Measurements from ENCODE around the gene MVD.
"Not testable (repeated sequence)": the region's sequence is repeated elsewhere in the genome, so short reads cannot be mapped to it uniquely, and the experiment has no call there.

MVD gene

GRCh38 chr16:88610909-88611812 lies 51.7 kb downstream of the MVD start:
- Mint-ChIP-seq H3K27ac (no peak overlapping the region), H3K4me1 (ENCODE audit: low read depth) (peaks cover 7% of the 10 kb centered on the region), H3K36me3 (ENCODE audit: low read depth) (peaks cover 54% of the 10 kb centered on the region), H3K27me3 (no peaks in the 10 kb centered on the region), H3K4me3 (no peak overlapping the region), H3K9me3 (no peaks in the 10 kb centered on the region)

- H3K9me3 Mint-ChIP-seq = no peaks in the 10 kb centered on the region
- H3K27ac Mint-ChIP-seq = no peak overlapping the region
- H3K4me1 Mint-ChIP-seq (ENCODE audit: low read depth) = peaks cover 7% of the 10 kb centered on the region
- H3K27me3 Mint-ChIP-seq = no peaks in the 10 kb centered on the region
- no peak overlapping the region for H3K4me3 Mint-ChIP-seq
- H3K36me3 Mint-ChIP-seq (ENCODE audit: low read depth) = peaks cover 55% of the 10 kb centered on the region
These were observed 52.8 kb downstream of the MVD start for GRCh38 chr16:88610080-88610479.

GRCh38 chr16:88609426-88609825 lies 53.5 kb downstream of the MVD start:
- H3K27ac Mint-ChIP-seq; H3K4me1 Mint-ChIP-seq (ENCODE audit: low read depth); H3K27me3 Mint-ChIP-seq; H3K4me3 Mint-ChIP-seq; H3K9me3 Mint-ChIP-seq: not testable (repeated sequence)
- peaks cover 52% of the 10 kb centered on the region for H3K36me3 Mint-ChIP-seq (ENCODE audit: low read depth)

GRCh38 chr16:88608076-88608475 lies 54.8 kb downstream of the MVD start:
- Mint-ChIP-seq H3K27me3 (no peaks in the 10 kb centered on the region), H3K36me3 (ENCODE audit: low read depth) (peaks cover 48% of the 10 kb centered on the region), H3K9me3 (no peaks in the 10 kb centered on the region), H3K4me3 (no peak overlapping the region), H3K27ac (no peak overlapping the region), H3K4me1 (ENCODE audit: low read depth) (peaks cover 7% of the 10 kb centered on the region)

GRCh38 chr16:88606148-88606757 lies 56.6 kb downstream of the MVD start:
- Mint-ChIP-seq H3K9me3 (no peaks in the 10 kb centered on the region), H3K36me3 (ENCODE audit: low read depth) (peaks cover 54% of the 10 kb centered on the region), H3K4me1 (ENCODE audit: low read depth) (peaks cover 7% of the 10 kb centered on the region), H3K27ac (peak overlapping the region; percentile 28), H3K27me3 (no peaks in the 10 kb centered on the region), H3K4me3 (no peak overlapping the region)

- Mint-ChIP-seq H3K4me1 (ENCODE audit: low read depth) (peaks cover 7% of the 10 kb centered on the region), H3K4me3 (no peak overlapping the region), H3K27me3 (no peaks in the 10 kb centered on the region), H3K9me3 (no peaks in the 10 kb centered on the region), H3K36me3 (ENCODE audit: low read depth) (peaks cover 54% of the 10 kb centered on the region), H3K27ac (no peak overlapping the region)
These were observed 57.4 kb downstream of the MVD start for GRCh38 chr16:88605186-88606147.

- no peaks in the 10 kb centered on the region for H3K27me3 Mint-ChIP-seq
- no peaks in the 10 kb centered on the region for H3K9me3 Mint-ChIP-seq
- peaks cover 50% of the 10 kb centered on the region for H3K36me3 Mint-ChIP-seq (ENCODE audit: low read depth)
- no peak overlapping the region for H3K27ac Mint-ChIP-seq
- no peak overlapping the region for H3K4me3 Mint-ChIP-seq
- H3K4me1 Mint-ChIP-seq (ENCODE audit: low read depth) = no peaks in the 10 kb centered on the region
These were observed 60.8 kb downstream of the MVD start for GRCh38 chr16:88602091-88602490.
